Brain pericyte (primary cell): ENCODE measurements around the gene ELL.
A peak's percentile ranks its signal among the peaks of the same experiment; 100 is the strongest.
"Not testable (repeated sequence)": the region's sequence is repeated elsewhere in the genome, so short reads cannot be mapped to it uniquely, and the experiment has no call there.

Experiments
- DNase-seq: peaks from one replicate; pipeline ENCODE4 v3.0.0-alpha.2; 2012; ENCODE audit warnings: low read depth, low spot score

The ELL gene

GRCh38 chr19:18532168-18532890 is 10.5 kb upstream of the ELL start:
- no peak for DNase-seq

- DNase-seq = no peak
Observed at GRCh38 chr19:18531485-18531884, 9.6 kb upstream of the ELL start.

GRCh38 chr19:18529782-18530181 is 7.9 kb upstream of the ELL start:
- no peak for DNase-seq

- DNase-seq = no peak
Observed at GRCh38 chr19:18526316-18526715, 4.4 kb upstream of the ELL start.

GRCh38 chr19:18523841-18524240 is 2.0 kb upstream of the ELL start:
- no peak for DNase-seq

GRCh38 chr19:18522862-18523440 is 1.1 kb upstream of the ELL start:
- DNase-seq = not testable (repeated sequence)

- peak; percentile 99 for DNase-seq
Observed at GRCh38 chr19:18522124-18522861, 423 bp upstream of the ELL start.

GRCh38 chr19:18520848-18521691 is 800 bp downstream of the ELL start:
- no peak for DNase-seq

- DNase-seq = no peak
Observed at GRCh38 chr19:18519962-18520847, 1.7 kb downstream of the ELL start.

GRCh38 chr19:18518639-18519038 is 3.2 kb downstream of the ELL start:
- DNase-seq = no peak

GRCh38 chr19:18517606-18518005 is 4.3 kb downstream of the ELL start:
- no peak for DNase-seq

GRCh38 chr19:18515959-18516358 is 5.9 kb downstream of the ELL start:
- no peak for DNase-seq

GRCh38 chr19:18514800-18515682 is 6.8 kb downstream of the ELL start:
- DNase-seq = peak; percentile 80

- no peak for DNase-seq
Observed at GRCh38 chr19:18513868-18514267, 8.0 kb downstream of the ELL start.

- no peak for DNase-seq
Observed at GRCh38 chr19:18510216-18510615, 11.7 kb downstream of the ELL start.

GRCh38 chr19:18508585-18508984 is 13.3 kb downstream of the ELL start:
- no peak for DNase-seq

- DNase-seq = no peak
Observed at GRCh38 chr19:18507727-18508440, 14.0 kb downstream of the ELL start.

- no peak for DNase-seq
Observed at GRCh38 chr19:18507021-18507726, 14.7 kb downstream of the ELL start.
